Cardiac septum (tissue), 1 donor: ENCODE measurements around the gene ZNF81. TPM values are rescaled to one million over a fixed set of nuclear protein-coding genes. Genes with fewer than 3 reads are reported as not detected.
"Not testable (repeated sequence)": the region's sequence is repeated elsewhere in the genome, so short reads cannot be mapped to it uniquely, and the experiment has no call there.

Experiments
- DNase-seq: peaks from one replicate; pipeline ENCODE4 v3.0.0-alpha.2; 2020; ENCODE audit warnings: low spot score
- intact Hi-C: fragments of 100-400 bp; cut with DNase I; formaldehyde crosslinking; loops from one replicate; pipeline ENCODE4 v1.14.0; 2022
- total RNA-seq: library from RNA; stranded (reverse); fragmentation: NEBNext Ultra II Directional; extraction: Animal tissue kit (Norgen Biotek cat#: 25700); gene quantifications from one replicate; pipeline ENCODE4 v1.2.1, GENCODE V29; 2021
- donor health status: DM: no; HTN: no; CAD: no.

ZNF81 gene
- total RNA-seq, 1 donor from 2014 or later = 11.7 TPM

DNA sequence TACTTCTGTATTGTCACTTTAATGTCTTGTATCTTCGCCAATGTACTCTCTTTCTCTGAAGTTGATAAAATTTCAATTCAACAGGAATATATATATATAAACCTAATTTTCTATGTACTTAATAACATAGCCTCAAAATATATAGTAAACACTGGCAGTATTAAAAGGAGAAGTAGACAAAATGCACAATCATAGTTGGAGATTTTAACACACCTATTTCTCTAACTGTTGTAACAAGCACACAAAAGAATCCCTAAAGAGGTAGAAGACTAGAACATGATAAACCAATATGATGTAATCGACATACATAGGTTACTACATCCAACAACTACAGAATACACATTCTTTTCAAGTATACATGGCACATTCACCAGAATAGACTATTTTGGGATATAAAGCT, 65.5 kb downstream of the ZNF81 start:
- no peak for DNase-seq
- intact Hi-C loops = no loop called here

DNA sequence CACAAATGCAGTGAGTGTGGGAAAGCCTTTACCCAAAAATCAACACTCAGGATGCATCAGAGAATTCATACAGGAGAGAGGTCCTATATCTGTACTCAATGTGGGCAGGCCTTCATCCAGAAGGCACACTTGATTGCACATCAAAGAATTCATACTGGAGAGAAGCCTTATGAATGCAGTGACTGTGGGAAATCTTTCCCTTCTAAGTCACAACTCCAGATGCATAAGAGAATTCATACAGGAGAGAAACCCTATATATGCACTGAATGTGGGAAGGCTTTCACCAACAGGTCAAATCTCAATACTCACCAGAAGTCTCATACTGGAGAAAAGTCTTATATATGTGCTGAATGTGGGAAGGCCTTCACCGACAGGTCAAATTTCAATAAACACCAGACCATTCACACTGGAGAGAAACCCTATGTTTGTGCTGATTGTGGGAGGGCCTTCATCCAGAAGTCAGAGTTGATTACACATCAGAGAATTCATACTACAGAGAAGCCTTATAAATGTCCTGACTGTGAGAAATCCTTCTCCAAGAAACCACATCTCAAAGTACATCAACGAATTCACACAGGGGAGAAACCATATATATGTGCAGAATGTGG, 79.3 kb downstream of the ZNF81 start:
- intact Hi-C loops = no loop called here
- DNase-seq = no peak

DNA sequence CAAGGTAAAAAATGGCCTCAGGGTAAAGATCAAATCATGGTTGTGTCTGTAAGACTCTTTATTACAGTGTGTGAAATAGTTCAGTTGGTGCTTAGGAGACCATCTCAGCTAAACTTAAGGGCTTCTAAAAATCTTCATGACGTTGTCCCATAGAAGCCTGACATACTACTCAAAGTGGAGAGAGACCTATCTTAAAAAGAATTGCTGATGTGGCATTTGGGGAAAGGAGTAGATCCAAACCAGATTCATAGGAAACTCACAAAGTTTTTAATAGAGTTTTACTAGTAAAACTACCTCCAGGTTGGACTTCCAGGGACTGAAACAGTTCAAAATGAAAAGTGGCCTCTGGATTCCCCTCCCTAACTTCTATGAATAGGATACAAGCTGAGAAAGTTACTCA, 81.6 kb downstream of the ZNF81 start:
- intact Hi-C loops = no loop called here
- no peak for DNase-seq

DNA sequence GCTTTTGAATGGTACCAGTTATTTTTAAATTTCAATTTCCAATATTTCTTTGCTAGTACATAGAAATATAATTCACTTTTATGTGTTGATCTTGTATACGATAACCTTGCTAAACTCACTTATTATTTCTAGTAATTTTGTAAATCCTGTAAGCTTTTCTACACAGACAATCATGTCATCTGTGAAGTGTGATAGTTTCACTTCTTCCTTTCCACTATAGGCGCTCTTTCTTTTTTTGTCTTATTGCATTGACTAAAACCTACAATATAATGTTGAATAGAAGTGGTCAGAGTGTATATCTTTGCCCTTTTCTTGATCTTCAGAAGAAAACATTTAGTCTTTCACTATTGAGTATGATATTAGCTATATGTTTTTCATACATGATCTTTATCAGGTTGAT, 90.5 kb downstream of the ZNF81 start:
- no peak for DNase-seq
- intact Hi-C loops = no loop called here

DNA sequence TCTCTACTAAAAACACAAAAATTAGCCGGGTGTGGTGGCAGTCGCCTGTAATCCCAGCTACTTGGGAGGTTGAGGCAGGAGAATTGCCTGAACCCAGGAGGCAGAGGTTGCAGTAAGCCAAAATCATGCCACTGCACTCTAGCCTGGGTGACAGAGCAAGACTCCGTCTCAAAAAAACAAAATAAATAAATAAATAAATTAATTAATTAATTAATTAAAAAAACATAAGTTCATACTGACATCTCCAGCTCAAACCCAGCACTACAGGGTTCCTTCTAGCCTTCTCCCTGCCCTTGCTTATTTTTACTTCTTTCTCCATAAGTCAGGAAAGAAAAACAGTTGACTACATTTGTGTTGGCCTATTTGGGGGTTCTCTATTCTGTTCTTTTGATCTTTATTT, 95.3 kb downstream of the ZNF81 start:
- intact Hi-C loops, DNase-seq: not testable (repeated sequence)

DNA sequence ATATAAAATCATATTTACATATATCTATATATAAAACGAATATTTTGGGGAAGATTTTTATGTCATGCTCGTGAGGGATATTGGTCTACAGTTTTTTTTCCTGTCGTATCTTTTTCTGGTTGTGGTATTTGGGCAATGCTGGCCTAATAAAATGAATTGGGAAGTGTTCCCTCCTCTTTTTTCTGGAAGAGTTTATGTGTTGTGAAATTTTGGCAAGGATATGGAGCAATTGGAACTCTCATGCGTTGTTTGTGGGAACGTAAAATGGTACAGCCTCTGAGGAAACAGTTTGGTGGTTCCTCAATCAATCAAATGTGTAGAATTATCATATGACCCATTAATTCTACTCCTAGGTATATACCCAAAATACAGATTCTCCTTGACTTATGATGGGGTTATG, 97.2 kb downstream of the ZNF81 start:
- no peak for DNase-seq
- intact Hi-C loops = no loop called here

DNA sequence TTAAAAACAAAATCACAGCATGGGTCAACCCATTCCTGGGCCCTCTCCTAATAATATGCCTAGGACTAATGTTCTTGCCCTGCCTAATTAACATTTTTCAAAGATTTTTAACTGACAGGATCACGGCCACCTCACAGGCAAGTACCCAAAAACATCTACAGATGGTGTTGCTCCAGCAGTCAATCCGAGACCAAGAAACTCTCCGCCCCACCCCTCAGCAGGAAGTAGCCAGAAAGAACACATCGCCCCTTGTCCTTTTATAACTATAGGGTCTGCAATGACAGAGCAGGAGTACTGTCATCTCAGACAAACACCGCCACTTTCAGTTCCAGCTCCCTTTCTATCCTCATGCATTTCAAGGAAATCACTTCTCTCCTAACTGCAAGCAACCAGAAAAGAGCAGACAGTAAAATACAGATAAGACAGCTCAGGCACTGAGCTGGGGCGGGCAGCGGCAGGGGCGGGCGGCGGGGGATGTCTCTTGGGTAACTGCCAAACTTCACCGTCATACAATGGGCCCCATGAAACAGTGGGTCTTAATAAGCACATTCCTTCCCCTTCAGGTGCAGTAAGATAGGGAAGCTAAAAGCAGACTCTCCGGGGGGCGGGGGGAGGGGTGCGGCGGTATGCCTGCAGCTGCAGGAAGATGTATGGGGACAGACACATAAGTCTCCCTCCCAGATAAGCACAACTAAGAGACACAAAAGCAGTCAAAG, 99.7 kb downstream of the ZNF81 start:
- no peak for DNase-seq
- intact Hi-C loops = no loop called here

DNA sequence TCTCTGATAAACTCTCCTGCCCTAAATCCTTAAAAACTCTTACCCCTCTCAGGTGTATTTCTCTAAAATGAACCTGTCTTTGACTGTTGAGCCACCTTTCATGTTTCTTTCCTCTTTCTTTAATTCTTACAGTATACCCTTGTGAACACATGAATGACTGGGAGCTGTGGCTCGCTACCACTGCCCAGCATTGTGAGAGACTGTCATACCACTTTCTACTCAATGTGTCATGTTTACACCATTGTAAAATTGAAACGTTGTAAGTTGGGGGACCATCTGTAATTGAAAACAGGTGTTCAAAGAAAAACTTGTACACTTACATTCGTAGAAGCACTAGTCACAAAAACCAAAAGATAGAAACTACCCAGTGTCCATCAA, 100.2 kb downstream of the ZNF81 start:
- intact Hi-C loops = no loop called here
- no peak for DNase-seq

DNA sequence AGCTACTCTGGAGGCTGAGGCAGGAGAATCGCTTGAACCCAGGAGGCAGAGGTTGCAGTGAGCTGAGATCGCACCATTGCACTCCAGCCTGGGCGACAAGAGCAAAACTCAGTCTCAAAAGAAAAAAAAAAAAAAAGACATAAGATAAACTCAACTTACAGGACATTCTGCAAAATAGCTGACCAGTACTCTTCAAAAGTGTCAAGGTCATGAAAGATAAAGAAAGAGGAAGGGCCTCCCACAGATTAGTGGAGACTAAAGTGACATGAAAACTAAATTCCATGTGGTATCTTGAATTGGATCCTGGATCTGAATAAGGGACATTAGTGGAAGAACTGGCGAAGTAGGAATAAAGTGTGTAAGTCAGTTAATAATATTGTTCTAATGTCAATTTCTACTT, 103.7 kb downstream of the ZNF81 start:
- no peak for DNase-seq
- intact Hi-C loops = no loop called here

DNA sequence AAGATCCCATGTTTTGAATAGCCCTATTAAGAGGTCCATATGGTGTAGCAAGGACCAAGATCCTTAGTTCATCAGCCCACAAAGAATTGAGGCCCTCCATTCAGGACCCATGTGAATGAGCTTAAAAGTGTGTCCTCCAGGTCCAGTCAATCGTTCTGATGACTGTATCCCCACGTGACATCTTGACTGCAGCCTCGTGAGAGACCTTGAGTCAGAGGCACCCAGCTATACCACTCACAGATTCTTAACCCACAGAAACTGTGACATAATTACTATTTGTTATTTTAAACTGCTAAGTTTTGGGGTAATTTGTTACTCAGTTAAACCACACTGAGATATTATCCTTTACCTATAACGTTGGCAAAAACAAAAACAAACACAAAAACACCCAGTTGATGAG, 104.7 kb downstream of the ZNF81 start:
- no peak for DNase-seq
- intact Hi-C loops = no loop called here

DNA sequence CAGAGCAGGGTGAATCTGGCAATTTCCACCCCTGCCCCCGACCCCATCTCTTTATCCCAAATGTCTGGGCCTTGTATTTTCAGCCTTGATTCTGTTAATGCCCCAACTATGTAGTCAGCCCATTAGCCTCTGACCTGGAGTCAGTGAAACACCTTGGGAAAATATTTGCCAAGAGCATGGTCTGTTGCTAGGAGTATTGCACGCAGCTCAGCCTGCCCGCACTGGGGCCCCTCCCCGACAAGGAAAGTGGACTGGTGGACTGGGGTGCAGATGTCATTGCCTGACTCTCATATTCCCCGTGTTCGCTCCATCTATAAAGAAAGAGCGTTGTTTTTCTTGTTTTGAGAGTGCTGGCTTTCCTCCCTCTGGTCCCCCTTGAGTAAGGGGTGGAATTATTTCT, 118.6 kb downstream of the ZNF81 start:
- DNase-seq, intact Hi-C loops: not testable (repeated sequence)

DNA sequence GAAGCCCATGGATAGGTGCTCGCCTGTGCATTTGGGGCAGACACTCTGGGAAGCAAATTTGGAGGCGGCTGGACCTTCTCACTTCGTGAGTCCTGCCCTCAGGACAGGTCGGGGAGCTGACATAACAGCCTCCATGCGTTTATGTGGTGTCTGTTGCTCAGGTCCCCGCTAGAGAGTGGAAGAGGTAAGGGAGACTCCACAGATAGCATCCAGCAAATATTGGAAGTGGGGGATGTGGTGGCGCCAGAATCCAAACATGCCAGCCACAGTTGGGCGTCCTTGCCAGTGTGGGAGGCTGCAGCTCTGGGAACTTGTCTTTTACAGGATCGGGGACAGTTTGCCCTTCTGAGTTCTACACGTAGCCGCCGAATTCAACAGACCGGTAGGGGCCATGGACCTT, 119.3 kb downstream of the ZNF81 start:
- DNase-seq = peak; percentile 43
- intact Hi-C loops = no loop called here

DNA sequence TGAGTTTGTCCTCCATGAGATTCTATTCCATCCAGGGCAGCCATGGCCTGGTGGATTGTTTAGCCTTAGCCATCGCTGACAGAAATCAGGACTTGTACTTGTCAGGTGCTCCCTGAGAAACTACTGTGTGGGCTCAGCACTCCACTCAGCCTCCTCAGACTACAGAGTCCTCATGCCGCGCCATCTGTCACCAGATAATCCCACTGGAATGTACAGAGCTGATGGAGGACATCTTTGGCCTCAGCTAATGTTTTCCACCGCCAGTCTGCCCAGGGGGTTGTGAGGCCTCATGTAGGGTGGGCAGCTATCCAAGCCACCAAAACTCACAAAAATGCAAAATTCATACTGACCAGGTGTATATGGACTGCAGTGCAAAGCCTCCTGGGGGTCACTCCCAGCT, 121.5 kb downstream of the ZNF81 start:
- DNase-seq, intact Hi-C loops: not testable (repeated sequence)

DNA sequence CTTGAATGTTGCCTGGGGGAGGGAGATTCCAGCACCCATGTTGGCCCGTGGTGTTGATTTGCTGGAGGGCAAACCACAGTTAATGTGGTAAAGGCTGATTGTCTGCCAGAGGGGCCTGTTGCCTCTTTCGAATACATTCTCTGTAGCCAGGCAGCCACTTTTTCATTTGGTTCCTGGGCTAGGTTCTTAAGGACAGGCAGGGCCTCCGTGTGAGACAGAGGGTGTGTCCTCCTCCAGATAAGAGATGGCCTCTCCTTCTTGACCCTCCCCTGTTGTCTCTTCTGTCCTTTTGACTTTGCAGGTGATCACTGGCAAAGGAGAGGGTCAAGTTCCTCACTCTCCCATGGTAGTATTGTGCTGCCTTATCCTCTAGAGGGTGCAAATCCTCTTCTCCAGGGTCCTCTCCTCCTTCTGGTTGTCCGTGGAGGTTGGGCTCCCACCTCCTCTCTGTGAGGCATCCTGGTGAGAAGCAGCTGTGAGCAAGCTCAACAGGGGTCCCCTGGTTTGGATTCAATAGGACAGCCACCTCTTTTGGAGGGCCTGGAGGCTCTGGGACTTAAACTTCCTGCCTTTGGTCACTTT, 122.2 kb downstream of the ZNF81 start:
- intact Hi-C loops = no loop called here
- DNase-seq = no peak

DNA sequence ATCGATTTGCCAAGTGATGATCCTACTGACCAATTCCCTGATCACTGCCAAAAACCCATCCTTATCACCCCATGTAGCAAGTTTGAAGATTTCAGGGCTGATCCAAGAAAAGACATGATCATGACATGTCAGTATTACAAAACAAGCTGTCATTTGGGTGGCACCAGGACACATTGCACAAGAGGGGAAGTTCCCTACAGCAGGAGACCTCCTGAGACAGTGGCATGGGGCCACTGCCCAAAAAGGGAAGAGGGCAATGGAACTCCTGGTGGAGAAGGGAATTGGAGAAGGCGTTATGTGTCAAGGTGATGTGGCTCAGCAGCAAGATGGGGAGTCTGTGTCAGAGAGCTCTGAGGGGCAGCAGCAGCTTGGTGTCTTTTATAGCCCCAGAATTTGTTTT, 123.7 kb downstream of the ZNF81 start:
- no peak for DNase-seq
- intact Hi-C loops = no loop called here

DNA sequence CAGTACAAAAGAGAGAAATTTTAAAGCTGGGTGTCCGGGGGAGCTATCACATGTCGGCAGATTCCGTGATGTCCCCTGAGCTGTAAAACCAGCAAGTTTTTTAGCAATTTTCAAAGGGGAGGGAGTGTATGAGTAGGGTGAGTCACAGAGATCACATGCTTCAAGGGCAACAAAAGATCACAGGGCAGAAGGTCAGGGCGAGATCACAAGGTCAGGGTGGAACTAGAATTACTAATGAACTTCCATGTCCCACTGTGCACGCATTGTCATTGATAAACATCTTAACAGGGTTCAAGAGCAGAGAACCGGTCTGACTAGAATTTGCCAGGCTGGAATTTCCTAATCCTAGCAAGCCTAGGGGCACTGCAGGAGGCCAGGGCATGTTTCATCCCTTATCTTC, 125.1 kb downstream of the ZNF81 start:
- intact Hi-C loops = not testable (repeated sequence)

DNA sequence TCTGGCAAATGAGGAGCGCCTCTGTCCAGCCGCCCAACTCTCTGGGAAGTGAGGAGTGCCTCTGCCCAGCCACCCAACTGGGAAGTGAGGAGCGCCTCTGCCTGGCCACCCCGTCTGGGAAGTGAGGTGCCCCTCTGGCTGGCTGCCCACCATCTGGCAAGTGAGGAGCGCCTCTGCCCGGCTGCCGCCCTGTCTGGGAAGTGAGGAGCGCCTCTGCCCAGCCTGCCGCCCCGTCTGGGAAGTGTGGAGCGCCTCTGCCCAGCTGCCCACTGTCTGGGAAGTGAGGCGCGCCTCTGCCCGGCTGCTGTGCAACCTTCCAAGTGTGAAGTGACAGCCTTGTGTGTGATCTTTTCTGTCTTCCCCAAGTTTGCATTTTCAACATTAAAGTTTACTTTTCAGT, 128.8 kb downstream of the ZNF81 start:
- DNase-seq, intact Hi-C loops: not testable (repeated sequence)

More for the DNA sequence above, 125.1 kb downstream of the ZNF81 start:
- DNase-seq = not testable (repeated sequence)
